DND-41 (cell line): Measurements from ENCODE around the gene ARHGAP26.

ENCODE experiments used
- ATAC-seq: fragments of 200-7000 bp; cut with Tn5 transposase; 3 replicates; pipeline ENCODE4 v1.9.1; 2021; ENCODE audit warnings: low read depth; ENCODE audit not compliant: insufficient read depth
- DNase-seq: peaks from one replicate; pipeline ENCODE4 v3.0.0-alpha.2; 2020
- H2AFZ ChIP-seq: 2 replicates; pipeline ENCODE4 v1.6.0; 2012; ENCODE audit warnings: low read depth, low read length
- H3K27ac ChIP-seq: 2 replicates; pipeline ENCODE4 v1.5.1; 2012; ENCODE audit warnings: low read length, inconsistent platforms
- H3K27me3 ChIP-seq: fragments of 200-600 bp; sonication (generic); 2 replicates; pipeline ENCODE4 v1.6.0; 2012; ENCODE audit warnings: low read length, mild to moderate bottlenecking, inconsistent platforms; ENCODE audit not compliant: insufficient read depth, poor library complexity
- H3K36me3 ChIP-seq: 2 replicates; pipeline ENCODE4 v1.5.1; 2012; ENCODE audit warnings: low read length, inconsistent platforms; ENCODE audit not compliant: insufficient read depth
- H3K4me1 ChIP-seq: 2 replicates; pipeline ENCODE4 v1.5.1; 2012; ENCODE audit warnings: mild to moderate bottlenecking, low read length; ENCODE audit not compliant: insufficient read depth
- H3K4me2 ChIP-seq: 2 replicates; pipeline ENCODE4 v1.6.0; 2012; ENCODE audit warnings: mild to moderate bottlenecking, moderate library complexity, low read length, inconsistent platforms; ENCODE audit not compliant: insufficient read depth
- H3K4me3 ChIP-seq, 2 experiments: fragments of 200-600 bp in 1 of 2; shearing (Covaris generic) in 1 of 2; 2 replicates each; pipeline ENCODE4 v1.5.1; 2012 to 2016; ENCODE audit warnings: inconsistent platforms in 2 of 2, low read length in 2 of 2, mild to moderate bottlenecking in 2 of 2, low read depth in 1 of 2, moderate library complexity in 1 of 2
- H3K79me2 ChIP-seq: 2 replicates; pipeline ENCODE4 v1.6.0; 2012; ENCODE audit warnings: low read length, inconsistent platforms; ENCODE audit not compliant: insufficient read depth
- H3K9ac ChIP-seq: 2 replicates; pipeline ENCODE4 v1.6.0; 2012; ENCODE audit warnings: low read depth, mild to moderate bottlenecking, inconsistent platforms, low read length, moderate library complexity
- H3K9me3 ChIP-seq: 2 replicates; pipeline ENCODE4 v1.5.1; 2012; ENCODE audit warnings: low read length, moderate library complexity, mild to moderate bottlenecking, inconsistent platforms; ENCODE audit not compliant: insufficient read depth, severe bottlenecking
- H4K20me1 ChIP-seq: 2 replicates; pipeline ENCODE4 v1.6.0; 2012; ENCODE audit warnings: low read length; ENCODE audit not compliant: insufficient read depth
- CTCF ChIP-seq: IDR thresholded peaks from 2 replicates; pipeline ENCODE4 v1.5.1; 2012; ENCODE audit warnings: borderline replicate concordance, low read length, moderate library complexity, mild to moderate bottlenecking; ENCODE audit not compliant: poor library complexity, severe bottlenecking; ENCODE audit errors: extremely low read depth
- EZH2 ChIP-seq: IDR thresholded peaks from 3 replicates; pipeline ENCODE4 v1.6.1; 2012; ENCODE audit warnings: borderline replicate concordance, low read depth, mild to moderate bottlenecking, moderate library complexity, low read length, inconsistent platforms; ENCODE audit not compliant: severe bottlenecking

Gene ARHGAP26

GRCh38 chr5:143249851-143250250, 479.7 kb downstream of the ARHGAP26 start:
- ATAC-seq (no peak), DNase-seq (no peak)
- Histone ChIP-seq H3K9me3 (peaks cover 5% of the 10 kb centered on the region), H2AFZ (no peak overlapping the region), H4K20me1 (no peaks in the 10 kb centered on the region), H3K27ac (no peak overlapping the region), H3K79me2 (no peaks in the 10 kb centered on the region), H3K27me3 (no peaks in the 10 kb centered on the region), H3K36me3 (no peaks in the 10 kb centered on the region), H3K4me2 (no peak overlapping the region), H3K4me3 (no peak overlapping the region), H3K9ac (no peak overlapping the region), H3K4me1 (no peaks in the 10 kb centered on the region)
- TF ChIP-seq CTCF (no peak), EZH2 (no peak)

GRCh38 chr5:143251190-143251589, 481.0 kb downstream of the ARHGAP26 start:
- no peak for ATAC-seq
- H3K9me3 ChIP-seq: peaks cover 1% of the 10 kb centered on the region

GRCh38 chr5:143251946-143252345, 481.8 kb downstream of the ARHGAP26 start:
- no peak for DNase-seq
- Histone ChIP-seq H3K27ac (no peak overlapping the region), H3K36me3 (no peaks in the 10 kb centered on the region), H3K9me3 (no peaks in the 10 kb centered on the region), H4K20me1 (no peaks in the 10 kb centered on the region), H3K27me3 (no peaks in the 10 kb centered on the region), H3K4me2 (no peak overlapping the region), H3K9ac (no peak overlapping the region), H3K79me2 (no peaks in the 10 kb centered on the region), H3K4me3 (no peak overlapping the region), H2AFZ (no peak overlapping the region), H3K4me1 (no peaks in the 10 kb centered on the region)
- no peak for ATAC-seq
- TF ChIP-seq CTCF: no peak
- no peak for TF ChIP-seq EZH2

More at GRCh38 chr5:143251190-143251589, 481.0 kb downstream of the ARHGAP26 start:
- Histone ChIP-seq H3K4me1 (no peaks in the 10 kb centered on the region), H3K27me3 (no peaks in the 10 kb centered on the region), H3K4me3 (no peak overlapping the region), H3K9ac (no peak overlapping the region), H3K36me3 (no peaks in the 10 kb centered on the region), H3K27ac (no peak overlapping the region), H4K20me1 (no peaks in the 10 kb centered on the region), H3K79me2 (no peaks in the 10 kb centered on the region), H2AFZ (no peak overlapping the region), H3K4me2 (no peak overlapping the region)
- TF ChIP-seq EZH2: no peak
- TF ChIP-seq CTCF: no peak
- no peak for DNase-seq

GRCh38 chr5:143254819-143255218, 484.6 kb downstream of the ARHGAP26 start:
- H2AFZ ChIP-seq: no peak overlapping the region
- no peaks in the 10 kb centered on the region for H3K27me3 ChIP-seq
- no peak for ATAC-seq
- no peak overlapping the region for H3K9ac ChIP-seq
- no peak overlapping the region for H3K27ac ChIP-seq
- H4K20me1 ChIP-seq: no peaks in the 10 kb centered on the region
- TF ChIP-seq EZH2: no peak
- TF ChIP-seq CTCF: no peak
- no peak overlapping the region for H3K4me3 ChIP-seq
- no peaks in the 10 kb centered on the region for H3K36me3 ChIP-seq
- no peak for DNase-seq
- H3K9me3 ChIP-seq: no peaks in the 10 kb centered on the region
- no peaks in the 10 kb centered on the region for H3K4me1 ChIP-seq
- no peak overlapping the region for H3K4me2 ChIP-seq
- no peaks in the 10 kb centered on the region for H3K79me2 ChIP-seq
